ENCODE results near the gene GALNTL6.

The GALNTL6 gene

GRCh38 chr4:171985129-171985528 lies 171.9 kb downstream of the GALNTL6 start:
- FAIRE-seq (no peak), DNase-seq (ENCODE audit: insufficient read length, low spot score) (no peak)
- TF ChIP-seq POLR2A (IDR thresholded peaks at IDR 0.05; ENCODE audit: low read depth, low read length): no peak

- no peak for DNase-seq (ENCODE audit: insufficient read length, low spot score)
- FAIRE-seq: no peak
- TF ChIP-seq POLR2A (IDR thresholded peaks at IDR 0.05; ENCODE audit: low read depth, low read length): no peak
These were observed 180.0 kb downstream of the GALNTL6 start for GRCh38 chr4:171993247-171993646.

- FAIRE-seq (no peak), DNase-seq (ENCODE audit: insufficient read length, low spot score) (no peak)
- TF ChIP-seq POLR2A (IDR thresholded peaks at IDR 0.05; ENCODE audit: low read depth, low read length): no peak
These were observed 194.7 kb downstream of the GALNTL6 start for GRCh38 chr4:172007889-172008288.

- FAIRE-seq (no peak), DNase-seq (ENCODE audit: insufficient read length, low spot score) (no peak)
- TF ChIP-seq POLR2A (IDR thresholded peaks at IDR 0.05; ENCODE audit: low read depth, low read length): no peak
These were observed 196.4 kb downstream of the GALNTL6 start for GRCh38 chr4:172009446-172010230.

GRCh38 chr4:172011196-172011595 lies 198.0 kb downstream of the GALNTL6 start:
- no peak for TF ChIP-seq POLR2A (IDR thresholded peaks at IDR 0.05; ENCODE audit: low read depth, low read length)
- no peak for FAIRE-seq
- DNase-seq (ENCODE audit: insufficient read length, low spot score): no peak

DNA sequence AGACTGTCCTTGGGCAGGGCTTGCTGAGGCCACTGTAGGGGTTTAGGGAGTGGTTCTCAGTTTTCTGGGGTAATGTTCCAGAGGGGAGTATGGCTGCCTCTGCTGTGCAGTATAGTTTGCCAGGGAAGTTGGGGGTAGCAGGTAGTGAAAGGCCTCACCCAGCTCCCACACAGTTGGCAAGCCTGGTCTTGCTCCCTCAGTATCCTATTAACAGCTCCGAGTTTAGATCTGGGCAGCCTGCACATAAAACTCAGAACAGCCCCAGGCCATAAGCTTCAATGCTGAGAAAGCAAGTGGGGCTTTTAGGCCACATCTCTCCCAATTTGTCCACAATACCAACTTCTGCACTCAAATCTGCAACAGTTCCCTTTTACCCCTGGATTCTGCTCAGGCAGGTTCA lies 205.2 kb downstream of the GALNTL6 start:
- FAIRE-seq: no peak
- DNase-seq (ENCODE audit: insufficient read length, low spot score): no peak
- TF ChIP-seq POLR2A (IDR thresholded peaks at IDR 0.05; ENCODE audit: low read depth, low read length): no peak

- no peak for TF ChIP-seq POLR2A (IDR thresholded peaks at IDR 0.05; ENCODE audit: low read depth, low read length)
- no peak for FAIRE-seq
- no peak for DNase-seq (ENCODE audit: insufficient read length, low spot score)
These were observed 222.4 kb downstream of the GALNTL6 start for GRCh38 chr4:172035562-172035961.

- DNase-seq (ENCODE audit: insufficient read length, low spot score) (no peak), FAIRE-seq (no peak)
- no peak for TF ChIP-seq POLR2A (IDR thresholded peaks at IDR 0.05; ENCODE audit: low read depth, low read length)
These were observed 227.6 kb downstream of the GALNTL6 start for GRCh38 chr4:172040766-172041165.

DNA sequence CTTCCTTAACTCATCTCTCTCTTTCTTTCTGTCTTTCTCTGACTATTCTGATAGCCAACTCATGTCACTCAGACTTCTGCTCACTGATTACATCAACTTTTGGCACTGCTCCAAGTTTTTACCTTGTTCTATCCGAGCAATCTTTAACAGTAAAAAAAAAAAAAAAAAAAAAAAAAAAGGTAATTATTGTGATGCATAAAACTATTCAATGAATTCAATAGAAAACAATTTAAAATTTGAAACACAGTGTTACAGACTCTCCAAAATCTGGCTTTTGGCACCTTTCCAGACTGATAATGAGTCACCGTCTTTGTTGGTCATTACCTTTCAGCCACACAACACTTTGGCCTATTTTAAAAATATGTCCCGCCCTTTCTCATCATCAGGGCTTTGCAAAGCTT lies 229.5 kb downstream of the GALNTL6 start:
- DNase-seq (ENCODE audit: insufficient read length, low spot score) (no peak), FAIRE-seq (no peak)
- no peak for TF ChIP-seq POLR2A (IDR thresholded peaks at IDR 0.05; ENCODE audit: low read depth, low read length)

GRCh38 chr4:172045981-172046380 lies 232.8 kb downstream of the GALNTL6 start:
- FAIRE-seq: no peak
- TF ChIP-seq POLR2A (IDR thresholded peaks at IDR 0.05; ENCODE audit: low read depth, low read length): no peak
- DNase-seq (ENCODE audit: insufficient read length, low spot score): no peak

GRCh38 chr4:172048666-172049065 lies 235.5 kb downstream of the GALNTL6 start:
- no peak for FAIRE-seq
- no peak for TF ChIP-seq POLR2A (IDR thresholded peaks at IDR 0.05; ENCODE audit: low read depth, low read length)

DNA sequence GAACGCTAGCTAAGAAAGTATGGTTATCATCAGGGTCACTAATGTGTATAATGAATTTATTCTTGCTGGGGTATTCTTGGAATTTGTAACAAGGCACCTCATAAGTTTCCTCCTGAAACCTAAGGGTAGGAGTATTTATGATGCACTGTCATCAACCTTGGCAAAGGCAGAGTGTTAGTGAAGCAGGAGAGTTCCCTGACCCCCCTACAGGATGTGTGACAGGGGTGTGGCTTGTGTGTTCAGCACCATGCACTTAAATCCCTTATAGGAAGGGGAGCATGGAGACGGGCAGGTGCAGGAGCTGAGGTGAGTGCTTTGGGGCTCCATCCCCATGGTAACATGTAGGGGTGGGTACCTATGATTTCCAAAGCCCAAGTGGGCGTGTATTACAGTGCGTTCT lies 237.7 kb downstream of the GALNTL6 start:
- DNase-seq (ENCODE audit: insufficient read length, low spot score): no peak
- no peak for FAIRE-seq
- TF ChIP-seq POLR2A (IDR thresholded peaks at IDR 0.05; ENCODE audit: low read depth, low read length): no peak

More at GRCh38 chr4:172048666-172049065, 235.5 kb downstream of the GALNTL6 start:
- no peak for DNase-seq (ENCODE audit: insufficient read length, low spot score)

- DNase-seq (ENCODE audit: insufficient read length, low spot score) (no peak), FAIRE-seq (no peak)
- TF ChIP-seq POLR2A (IDR thresholded peaks at IDR 0.05; ENCODE audit: low read depth, low read length): no peak
These were observed 241.8 kb downstream of the GALNTL6 start for GRCh38 chr4:172055046-172055445.

DNA sequence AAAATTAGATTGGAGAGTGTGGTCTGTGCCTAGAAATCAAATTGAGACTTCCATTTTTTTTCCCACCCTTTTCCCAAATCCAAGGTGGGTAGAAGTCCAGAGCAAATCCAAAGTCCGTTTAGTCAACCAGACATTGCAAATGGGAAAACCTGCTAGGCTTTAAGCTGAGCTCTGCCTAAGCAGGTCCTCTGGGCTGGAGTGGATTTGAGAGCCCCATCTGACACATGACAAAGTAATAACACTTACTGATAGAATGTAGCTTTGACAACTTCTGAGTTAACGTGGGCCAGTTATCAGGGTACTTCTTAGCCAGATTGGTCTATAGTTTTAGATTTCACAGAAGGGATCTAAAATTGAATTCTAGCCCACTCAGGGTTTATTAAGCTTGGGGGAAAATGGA lies 242.3 kb downstream of the GALNTL6 start:
- TF ChIP-seq POLR2A (IDR thresholded peaks at IDR 0.05; ENCODE audit: low read depth, low read length): no peak
- FAIRE-seq: no peak
- no peak for DNase-seq (ENCODE audit: insufficient read length, low spot score)

DNA sequence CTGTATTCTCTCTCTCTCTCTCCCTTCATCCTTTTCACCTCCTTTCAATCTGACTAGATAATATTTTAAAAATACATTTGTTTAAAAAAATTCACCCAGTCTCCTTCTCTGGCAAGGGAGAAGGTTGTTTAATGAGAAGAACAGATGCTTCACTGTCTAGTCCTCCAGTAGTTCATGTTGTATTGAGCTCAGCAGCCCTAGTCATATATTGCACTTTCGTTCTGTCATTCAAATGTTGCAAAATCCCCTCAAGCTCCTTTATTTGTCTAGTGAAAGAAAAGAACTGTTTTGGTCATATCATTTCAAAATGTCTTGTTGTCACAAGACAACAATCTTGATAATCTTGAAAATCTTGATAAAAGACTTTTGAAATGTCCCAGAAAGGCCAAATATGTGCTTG lies 248.0 kb downstream of the GALNTL6 start:
- TF ChIP-seq POLR2A (IDR thresholded peaks at IDR 0.05; ENCODE audit: low read depth, low read length): no peak
- FAIRE-seq (no peak), DNase-seq (ENCODE audit: insufficient read length, low spot score) (no peak)

Measured in H54 (cell line).